Measurements from ENCODE around the gene COL15A1.

Gene COL15A1

GRCh38 chr9:98974106-98974505, 30.4 kb downstream of the COL15A1 start:
- no peak for DNase-seq

GRCh38 chr9:98974554-98974953, 30.8 kb downstream of the COL15A1 start:
- no peak for DNase-seq

- peak; percentile 84 for DNase-seq
Measured at GRCh38 chr9:98974994-98975712, 31.4 kb downstream of the COL15A1 start.

GRCh38 chr9:98975838-98976237, 32.1 kb downstream of the COL15A1 start:
- DNase-seq: no peak

GRCh38 chr9:98977246-98977714, 33.6 kb downstream of the COL15A1 start:
- DNase-seq: no peak

- DNase-seq: no peak
Measured at GRCh38 chr9:98977813-98978212, 34.1 kb downstream of the COL15A1 start.

GRCh38 chr9:98978231-98978681, 34.5 kb downstream of the COL15A1 start:
- DNase-seq: no peak

- no peak for DNase-seq
Measured at GRCh38 chr9:98980291-98980690, 36.6 kb downstream of the COL15A1 start.

- no peak for DNase-seq
Measured at GRCh38 chr9:98983295-98984268, 39.9 kb downstream of the COL15A1 start.

GRCh38 chr9:98985596-98985995, 41.9 kb downstream of the COL15A1 start:
- DNase-seq: no peak

GRCh38 chr9:98986866-98987651, 43.4 kb downstream of the COL15A1 start:
- no peak for DNase-seq

GRCh38 chr9:98989036-98990000, 45.6 kb downstream of the COL15A1 start:
- DNase-seq: no peak

- DNase-seq: no peak
Measured at GRCh38 chr9:98990181-98990870, 46.6 kb downstream of the COL15A1 start.

GRCh38 chr9:98992107-98992884, 48.6 kb downstream of the COL15A1 start:
- DNase-seq: no peak

GRCh38 chr9:98992885-98993569, 49.3 kb downstream of the COL15A1 start:
- no peak for DNase-seq

- peak; percentile 68 for DNase-seq
Measured at GRCh38 chr9:98993570-98993945, 49.9 kb downstream of the COL15A1 start.

GRCh38 chr9:98994172-98995058, 50.7 kb downstream of the COL15A1 start:
- DNase-seq: no peak

- no peak for DNase-seq
Measured at GRCh38 chr9:98995059-98995671, 51.5 kb downstream of the COL15A1 start.

All from activated CD4-positive, alpha-beta T cell treated with anti-CD3 and anti-CD28 coated beads, Interleukin-2, amount 50 U/mL, for 16 hours (primary cell).